GM19035 (cell line): Measurements from ENCODE around the gene ARF6.
"Not testable (repeated sequence)": the region's sequence is repeated elsewhere in the genome, so short reads cannot be mapped to it uniquely, and the experiment has no call there.

Experiments used
- ATAC-seq: cut with Tn5 transposase; IDR thresholded peaks from one replicate; pipeline ENCODE4 v1.9.1; 2021; ENCODE audit not compliant: unreplicated experiment

The ARF6 gene

DNA sequence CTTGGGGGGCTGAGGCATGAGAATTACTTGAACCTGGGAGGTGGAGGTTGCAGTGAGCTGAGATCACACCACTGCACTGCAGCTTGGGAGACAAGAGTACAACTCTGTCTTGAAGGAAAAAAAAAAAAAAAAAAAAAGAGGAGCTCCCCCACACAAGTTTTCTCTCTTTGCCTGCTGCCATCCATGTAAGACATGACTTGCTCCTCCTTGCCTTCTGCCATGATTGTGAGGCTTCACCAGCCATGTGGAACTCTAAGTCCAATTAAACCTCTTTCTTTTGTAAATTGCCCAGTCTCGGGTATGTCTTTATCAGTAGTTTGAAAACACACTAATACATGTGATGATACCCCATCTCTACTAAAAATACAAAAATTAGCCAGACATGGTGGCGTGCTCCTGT is 46.3 kb downstream of the ARF6 start:
- ATAC-seq = not testable (repeated sequence)

DNA sequence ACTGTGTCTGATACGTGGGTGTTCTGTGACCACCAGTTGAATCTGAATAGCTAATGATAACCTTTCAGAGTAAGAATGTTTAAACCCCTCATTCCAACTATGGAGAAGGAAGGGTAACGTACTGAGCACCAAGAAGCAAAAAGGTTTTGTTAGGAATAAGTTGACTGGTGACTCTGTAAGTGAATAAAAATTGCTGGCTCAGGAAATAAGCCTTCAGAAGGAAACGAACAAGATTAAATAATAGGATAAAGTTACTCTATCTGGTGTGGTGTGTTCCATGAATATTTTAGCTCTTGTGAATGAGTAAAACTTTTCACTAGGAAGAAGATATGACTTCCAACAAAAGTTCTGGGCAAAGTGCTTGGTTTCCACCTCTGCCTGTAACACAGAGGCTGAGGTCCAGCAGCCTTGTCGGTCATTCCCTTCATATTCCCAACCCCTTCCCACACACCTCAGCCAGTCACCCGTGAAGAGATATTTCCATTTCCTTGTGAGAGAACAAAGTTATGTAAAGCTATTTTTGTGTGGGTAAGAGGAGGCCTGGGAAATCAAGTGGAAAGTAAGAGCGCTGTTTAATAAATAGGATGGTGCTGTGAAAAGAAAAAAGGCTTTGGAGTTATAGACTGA is 47.1 kb downstream of the ARF6 start:
- ATAC-seq = no peak

DNA sequence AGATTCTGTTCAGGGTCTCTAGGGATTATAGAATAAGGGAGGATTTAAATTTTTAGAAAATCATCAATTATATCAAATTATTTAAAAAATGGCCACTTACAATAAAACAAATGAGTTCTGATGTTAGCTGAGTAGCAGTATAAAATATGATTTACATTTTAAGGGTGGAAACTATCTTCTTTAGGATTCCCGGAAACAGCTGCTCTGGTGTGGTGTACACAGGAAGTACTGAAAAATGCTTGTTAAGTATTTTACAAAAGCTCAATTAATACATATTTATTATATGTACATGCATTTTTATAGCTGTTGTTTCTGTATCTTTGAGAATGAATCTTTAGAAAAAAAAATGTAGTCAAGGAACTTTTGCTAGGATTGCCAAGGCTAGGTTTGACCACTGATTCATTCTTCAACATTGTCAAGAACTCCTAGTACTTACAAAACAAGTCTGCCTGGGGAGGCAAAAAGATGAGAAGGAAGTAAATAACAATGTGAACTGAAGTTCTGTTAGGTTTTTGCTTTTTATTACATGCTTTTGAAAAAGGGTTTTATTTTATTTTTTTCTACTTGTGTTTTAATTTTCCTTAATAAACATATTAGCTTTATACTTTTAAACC is 48.0 kb downstream of the ARF6 start:
- ATAC-seq = no peak

DNA sequence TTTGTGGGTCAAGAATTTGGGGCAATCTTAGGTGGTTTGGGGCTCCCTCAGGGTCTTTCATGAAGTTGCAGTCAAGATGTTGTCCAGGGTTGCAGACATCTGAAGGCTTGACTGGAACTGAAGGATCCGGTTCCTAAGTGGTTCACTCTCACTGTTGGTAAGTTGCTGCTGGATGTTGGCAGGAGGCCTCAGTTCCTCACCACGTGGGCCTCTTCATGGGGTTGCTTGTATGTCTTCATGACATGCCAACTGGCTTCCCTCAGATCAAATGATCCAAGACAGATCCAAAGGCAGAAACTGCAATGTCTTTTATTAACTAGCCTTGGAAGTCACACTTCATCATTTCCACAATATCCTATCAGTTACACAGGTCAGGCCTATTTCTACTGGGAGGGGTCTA is 49.2 kb downstream of the ARF6 start:
- ATAC-seq = no peak

DNA sequence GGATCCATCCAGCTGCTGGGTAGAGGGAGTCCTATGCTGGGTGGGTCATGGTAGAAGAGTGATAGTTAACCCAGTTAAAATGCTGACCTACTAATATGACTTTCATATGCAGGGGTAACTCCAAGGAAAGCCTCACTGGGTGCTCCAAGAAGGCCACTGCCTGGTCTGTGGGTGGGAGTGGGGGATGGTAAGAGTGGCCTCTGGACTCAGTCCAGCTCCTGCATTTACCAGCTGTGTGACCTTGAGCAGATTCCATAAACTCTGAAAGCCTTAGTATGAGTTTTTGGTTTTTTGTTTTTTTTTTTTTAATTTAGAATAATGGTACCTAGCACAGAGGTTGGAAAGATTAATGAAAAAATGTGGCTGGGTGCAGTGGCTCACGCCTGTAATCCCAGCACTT is 51.6 kb downstream of the ARF6 start:
- no peak for ATAC-seq

DNA sequence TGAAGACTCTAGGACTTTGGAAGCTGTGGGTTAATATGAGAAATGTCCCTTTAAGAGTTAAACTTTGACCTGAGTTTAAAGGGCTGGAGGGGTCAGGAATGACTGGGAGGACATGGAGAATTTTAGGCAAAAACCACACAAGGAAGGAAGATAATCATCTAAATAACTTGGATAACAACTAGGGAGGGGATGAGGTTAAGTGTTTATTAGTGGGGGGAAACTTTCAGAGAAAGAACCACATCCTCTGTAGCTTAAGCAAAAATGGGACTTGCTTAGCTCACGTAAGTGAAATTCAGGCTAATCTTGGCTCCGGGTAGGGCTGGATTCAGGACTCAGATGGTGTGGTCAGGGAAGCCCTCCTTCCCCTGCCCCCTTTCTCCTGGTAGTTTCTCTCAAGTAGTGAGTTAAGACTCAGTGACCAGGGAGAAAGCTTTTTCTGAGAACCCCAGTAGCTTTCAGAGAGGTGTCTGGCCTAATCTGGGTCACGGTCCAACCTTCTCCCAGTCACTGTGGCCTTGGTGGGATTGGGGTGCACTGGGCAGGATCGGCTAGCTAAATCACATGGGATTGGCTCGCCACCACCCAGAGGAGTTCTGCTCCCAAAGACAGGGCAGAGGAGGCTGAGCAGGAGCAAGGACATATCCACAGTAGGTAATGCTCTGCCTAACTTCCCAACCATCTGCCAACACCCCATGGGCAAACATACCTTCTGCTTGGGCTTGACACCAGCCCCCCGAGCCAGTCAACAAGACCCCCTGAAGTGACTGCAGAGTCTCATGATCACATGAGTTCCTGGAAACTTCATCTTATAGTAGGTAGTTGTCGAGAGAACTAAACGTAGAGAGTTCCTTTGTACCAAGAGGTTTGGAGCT is 52.8 kb downstream of the ARF6 start:
- no peak for ATAC-seq
